Measurements from ENCODE around the gene CXorf58.
"Not testable (repeated sequence)": the region's sequence is repeated elsewhere in the genome, so short reads cannot be mapped to it uniquely, and the experiment has no call there.

Gene CXorf58

DNA sequence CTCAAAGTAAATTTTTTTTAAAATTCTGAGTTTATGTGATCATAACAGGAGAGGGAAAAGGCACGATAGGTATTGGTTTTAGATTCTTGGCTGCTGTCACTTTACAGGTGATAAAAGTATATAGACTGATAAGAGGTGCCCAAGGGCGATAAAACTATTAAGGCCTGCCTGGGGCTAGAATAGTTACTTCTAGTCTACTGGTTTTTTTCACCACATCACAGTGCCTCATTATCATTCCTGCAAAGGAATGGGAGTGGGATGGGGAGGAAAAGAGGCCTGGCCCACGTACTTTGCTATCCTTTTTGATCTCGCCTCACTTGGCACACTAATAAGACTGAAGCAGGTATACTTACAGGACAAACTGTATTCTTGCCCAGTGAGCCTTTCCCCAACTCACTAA is 46.6 kb downstream of the CXorf58 start:
- DNase-seq: no peak

DNA sequence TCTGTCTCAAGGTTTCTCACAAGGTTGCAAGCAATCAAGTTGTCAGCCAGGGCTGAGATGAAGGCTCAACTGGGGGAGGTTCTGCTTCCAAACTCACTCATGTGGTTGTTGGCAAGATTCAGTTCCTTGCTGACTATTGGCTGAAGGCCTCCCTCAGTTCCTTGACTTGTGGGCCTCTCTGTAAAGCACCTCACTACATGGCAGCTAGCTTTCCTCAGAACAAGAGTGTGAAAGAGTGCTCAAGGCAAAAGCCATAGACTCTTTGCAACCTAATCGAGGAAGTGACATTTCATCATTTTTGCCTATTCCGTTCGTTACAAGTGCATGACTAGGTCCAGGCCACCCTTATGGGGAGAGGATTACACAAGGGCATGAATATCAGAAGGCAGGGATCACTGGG is 52.0 kb downstream of the CXorf58 start:
- peak; percentile 26 for DNase-seq

DNA sequence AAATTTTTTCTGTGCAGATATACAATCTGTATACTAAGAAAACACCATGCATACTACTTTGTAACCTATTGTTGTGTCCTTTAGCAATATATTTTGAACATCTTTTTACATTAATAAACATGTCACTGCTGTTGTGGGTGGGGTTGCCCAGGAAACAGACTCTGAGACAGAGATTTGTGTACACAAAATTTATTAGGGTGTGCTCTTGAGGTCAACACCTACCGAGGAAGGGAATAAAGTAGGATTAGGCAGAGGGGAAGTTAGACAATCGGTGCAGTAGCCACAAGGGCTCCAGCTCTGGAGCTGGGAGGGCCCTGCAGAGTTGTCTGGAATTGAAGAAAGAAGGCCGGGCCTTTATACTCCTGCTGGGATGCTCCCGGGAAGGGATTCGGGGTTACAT is 56.4 kb downstream of the CXorf58 start:
- no peak for DNase-seq

DNA sequence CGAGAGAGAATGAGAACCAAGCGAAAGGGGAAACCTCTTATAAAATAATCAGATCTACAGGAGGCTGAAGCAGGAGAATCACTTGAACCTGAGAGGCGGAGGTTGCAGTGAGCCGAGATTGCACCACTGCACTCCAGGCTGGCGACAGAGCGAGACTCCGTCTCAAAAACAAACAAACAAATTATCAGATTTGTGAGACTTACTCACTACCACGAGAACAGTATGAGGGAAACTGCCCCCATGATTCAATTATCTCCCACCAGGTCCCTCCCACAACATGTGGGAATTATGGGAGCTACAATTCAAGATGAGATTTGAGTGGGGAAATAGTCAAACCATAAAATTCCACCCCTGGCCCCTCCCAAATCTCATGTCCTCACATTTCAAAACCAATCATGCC is 57.8 kb downstream of the CXorf58 start:
- not testable (repeated sequence) for DNase-seq

DNA sequence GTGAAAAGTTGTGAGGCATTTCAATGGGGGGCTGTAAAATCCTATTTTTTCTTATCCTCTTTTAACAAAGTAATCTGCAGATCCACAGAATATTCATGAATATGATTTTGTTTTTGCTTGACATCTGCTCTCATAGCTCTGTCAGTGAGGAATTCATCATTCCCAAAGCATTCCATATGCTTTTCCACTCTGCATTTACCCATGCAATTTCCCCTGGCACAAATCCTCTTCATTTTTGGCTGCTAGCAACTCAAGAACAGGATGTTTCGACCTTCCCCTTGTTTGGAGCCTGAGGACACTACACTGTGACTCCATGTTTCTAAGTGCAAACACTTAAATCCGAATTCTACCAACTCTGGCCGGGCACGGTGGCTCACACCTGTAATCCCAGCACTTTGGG is 70.7 kb downstream of the CXorf58 start:
- no peak for DNase-seq

DNA sequence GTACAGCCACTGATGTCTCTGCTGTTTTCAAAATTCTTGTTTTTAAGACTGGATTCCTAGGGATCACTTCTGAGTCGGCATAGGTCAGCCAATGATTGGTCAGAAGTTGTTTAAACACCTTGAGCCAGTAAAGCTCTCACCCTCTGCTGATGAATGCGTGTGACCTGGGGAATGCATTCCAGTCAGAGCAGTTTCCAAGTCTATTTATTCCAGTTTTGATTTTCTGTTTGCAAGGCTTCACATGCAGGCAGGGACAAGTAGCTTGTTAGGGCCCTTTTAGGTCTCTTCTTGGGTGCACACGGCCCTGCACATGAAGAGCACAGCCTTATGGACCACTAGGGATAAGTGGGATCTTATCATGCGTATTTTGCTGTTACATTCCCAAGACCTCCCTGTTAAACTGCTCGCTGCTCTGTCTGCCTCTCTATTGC is 72.2 kb downstream of the CXorf58 start:
- DNase-seq: no peak

DNA sequence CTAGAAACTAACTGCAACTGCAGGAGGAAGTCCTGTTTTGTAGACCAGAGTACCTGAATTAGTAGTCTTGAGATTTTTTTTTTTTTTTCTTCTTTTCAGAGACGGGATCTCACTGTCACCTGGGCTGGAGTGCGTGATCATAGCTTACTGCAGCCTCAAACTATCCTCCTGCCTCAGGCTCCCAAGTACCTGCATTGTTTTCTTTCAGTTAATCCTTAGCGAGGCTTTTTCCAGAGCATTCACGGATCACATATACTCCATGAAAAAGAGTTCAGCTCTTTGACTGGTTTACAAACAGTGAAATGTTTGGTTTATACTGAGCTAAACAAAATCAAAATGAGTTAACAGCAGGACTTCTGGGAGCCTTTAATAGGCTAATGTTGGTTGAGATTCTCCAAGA is 73.4 kb downstream of the CXorf58 start:
- no peak for DNase-seq

DNA sequence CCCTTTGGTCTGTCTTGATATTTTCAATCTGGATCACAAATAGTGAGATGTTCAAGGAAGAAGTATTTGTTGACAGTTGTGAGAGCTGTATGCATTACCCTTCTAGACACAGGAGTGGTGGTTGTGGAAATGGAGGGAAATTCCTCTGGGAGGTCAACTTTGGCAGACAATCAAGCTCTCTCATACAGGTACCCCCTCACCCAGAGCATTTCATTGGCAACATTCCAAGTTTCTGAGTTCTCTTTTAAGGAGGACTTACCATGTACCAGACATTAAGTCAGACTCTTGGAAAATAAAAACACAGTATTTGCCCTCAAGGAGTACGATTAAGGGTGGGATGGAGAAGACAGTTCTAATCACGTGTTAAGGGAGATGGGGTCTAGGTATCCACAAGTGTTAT is 73.9 kb downstream of the CXorf58 start:
- DNase-seq: no peak

DNA sequence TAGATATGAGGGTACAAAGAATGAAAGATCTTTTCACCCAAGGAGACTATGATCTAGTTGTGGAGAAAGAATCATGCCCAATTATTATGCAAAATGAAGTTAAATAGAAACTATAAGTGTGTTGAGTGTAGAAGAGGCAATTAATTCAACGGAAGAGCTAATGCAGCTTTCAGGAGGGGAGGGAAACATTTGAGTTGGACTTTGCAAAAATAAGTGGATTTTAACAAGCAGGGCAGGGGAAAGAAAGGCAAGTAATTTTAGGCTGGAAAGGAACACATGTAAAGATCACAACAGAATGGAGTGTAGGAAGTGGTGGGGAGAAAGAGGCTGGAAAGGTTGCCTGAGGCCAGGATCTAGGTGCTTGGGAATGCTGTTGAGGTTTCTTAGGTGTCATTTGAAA is 75.1 kb downstream of the CXorf58 start:
- DNase-seq: no peak

Data from CD4-positive, alpha-beta T cell treated with Interleukin-17A for 4 hours (primary cell).